GM18498 (cell line): Measurements from ENCODE around the gene CTXN3.

ENCODE experiments used
- ATAC-seq: cut with Tn5 transposase; IDR thresholded peaks from one replicate; pipeline ENCODE4 v1.9.1; 2021; ENCODE audit warnings: mild to moderate bottlenecking, moderate library complexity; ENCODE audit not compliant: unreplicated experiment

The CTXN3 gene

DNA sequence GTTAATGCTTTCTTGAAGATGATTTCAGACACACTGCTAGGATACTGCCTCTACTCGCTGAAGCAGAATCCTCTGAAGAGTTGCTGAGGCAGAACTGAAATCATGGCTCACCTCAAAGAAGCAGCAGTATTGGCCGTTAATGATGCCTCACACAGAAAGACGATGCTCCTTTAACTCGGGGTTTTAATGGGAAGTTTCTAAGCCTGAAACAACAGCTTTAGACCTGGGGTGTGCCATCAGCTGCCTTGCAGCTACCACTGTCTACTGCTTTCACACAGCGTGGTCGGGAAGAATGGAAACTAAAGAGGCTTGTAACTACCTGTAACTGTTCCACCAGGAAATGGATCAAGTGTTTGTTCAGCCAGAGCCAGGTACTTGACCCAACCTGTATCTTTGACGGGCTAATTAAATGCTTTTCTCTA lies at the start of gene CTXN3:
Gene CTXN3 (plus strand): TSS at position 65 of the 422 bp plus-strand sequence. CDS start 8,440 bp downstream, outside the sequence.
- ATAC-seq: no peak

DNA sequence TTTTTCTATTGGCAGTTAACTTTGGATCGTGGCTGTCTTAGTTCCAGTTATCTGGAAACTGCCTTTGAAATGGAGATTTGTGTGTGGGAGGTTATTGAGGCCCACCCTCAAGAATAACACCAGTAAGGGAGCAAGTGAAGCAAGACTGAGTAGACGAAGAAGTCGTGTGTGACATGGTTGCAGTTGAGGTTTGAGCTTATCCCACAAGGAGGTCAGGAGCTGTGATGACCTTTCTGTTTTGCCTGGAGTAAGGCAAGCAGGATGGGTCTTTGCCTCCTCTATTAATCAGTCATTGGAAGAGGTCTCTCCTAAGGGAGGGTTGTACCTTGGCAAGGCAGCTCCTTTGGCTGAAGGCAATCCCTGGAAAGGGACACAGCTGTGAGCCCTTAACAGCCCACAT lies 49.6 kb upstream of the CTXN3 start:
- ATAC-seq: no peak

DNA sequence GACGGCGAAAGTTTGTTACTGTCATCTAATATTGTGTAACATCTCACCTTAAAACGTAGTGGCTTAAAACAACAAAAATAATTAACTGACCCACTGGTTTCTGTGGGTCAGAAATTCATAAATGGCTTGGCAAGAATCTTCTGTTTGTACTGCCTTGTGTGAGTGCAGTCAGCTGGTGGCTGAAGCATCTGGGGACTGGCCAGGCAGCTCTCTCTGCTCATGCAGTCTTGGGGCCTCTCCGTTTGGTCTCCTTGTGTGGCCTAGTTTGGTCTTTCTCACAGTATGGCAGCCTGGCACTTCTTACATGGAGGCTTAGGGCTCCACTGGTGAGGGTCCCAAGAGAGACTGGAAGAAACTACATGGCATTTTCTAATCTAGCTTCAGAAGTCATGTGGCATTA lies 49.0 kb upstream of the CTXN3 start:
- ATAC-seq: no peak

DNA sequence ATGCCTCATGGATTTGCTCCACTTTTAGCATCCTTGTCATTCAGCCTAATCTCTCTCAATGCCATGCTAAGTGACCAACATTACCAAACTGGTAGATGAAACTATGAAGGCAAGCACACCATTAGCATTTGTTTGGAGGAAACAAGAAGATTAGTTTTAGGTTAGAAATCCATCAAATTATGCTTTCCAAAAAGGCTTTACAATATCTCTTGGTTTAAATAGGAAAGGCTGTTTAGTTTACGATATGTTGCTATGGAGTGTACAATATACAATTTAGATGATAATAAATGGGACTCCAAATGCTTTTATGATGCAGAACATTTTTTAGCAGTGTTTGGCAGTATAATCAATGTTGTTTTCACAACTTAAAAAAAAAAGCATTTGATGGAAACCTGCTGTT lies 47.8 kb upstream of the CTXN3 start:
- ATAC-seq: no peak

DNA sequence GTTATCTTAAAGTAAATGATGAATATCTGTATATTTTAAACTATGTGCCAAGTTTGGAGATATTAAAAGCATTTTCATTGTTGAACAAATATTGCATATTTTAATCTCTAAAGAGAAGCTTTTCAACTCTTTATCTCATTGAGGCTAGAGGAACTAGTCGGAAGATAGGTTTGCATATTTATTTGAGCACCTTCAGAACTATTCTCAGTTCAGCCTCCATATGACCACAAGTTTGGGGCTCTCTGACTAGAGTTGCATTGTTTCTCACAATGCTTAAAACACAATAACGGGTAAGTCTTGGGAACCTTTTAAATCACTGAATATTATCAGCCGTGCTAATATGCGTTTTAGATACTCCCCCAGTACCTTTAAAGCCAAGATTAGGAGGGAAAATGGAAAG lies 47.3 kb upstream of the CTXN3 start:
- no peak for ATAC-seq

DNA sequence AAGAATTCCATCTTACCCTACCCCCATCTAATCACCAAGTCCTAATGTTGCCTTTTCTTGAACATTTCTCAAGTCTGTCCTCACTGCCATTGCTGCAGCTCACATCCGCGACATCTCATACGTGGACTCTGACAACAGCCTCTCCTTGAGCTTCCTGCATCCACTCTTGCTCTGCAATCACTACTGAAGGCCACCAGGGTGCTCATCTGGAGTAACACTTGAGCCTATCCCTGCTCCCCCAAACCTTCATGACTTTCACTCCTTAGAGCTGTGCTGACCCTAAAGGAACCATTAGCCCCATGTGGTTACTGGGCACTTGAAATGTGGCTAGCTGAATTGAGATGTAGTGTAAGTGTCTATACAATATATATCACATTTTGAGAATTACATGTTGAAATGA lies 46.4 kb upstream of the CTXN3 start:
- no peak for ATAC-seq

DNA sequence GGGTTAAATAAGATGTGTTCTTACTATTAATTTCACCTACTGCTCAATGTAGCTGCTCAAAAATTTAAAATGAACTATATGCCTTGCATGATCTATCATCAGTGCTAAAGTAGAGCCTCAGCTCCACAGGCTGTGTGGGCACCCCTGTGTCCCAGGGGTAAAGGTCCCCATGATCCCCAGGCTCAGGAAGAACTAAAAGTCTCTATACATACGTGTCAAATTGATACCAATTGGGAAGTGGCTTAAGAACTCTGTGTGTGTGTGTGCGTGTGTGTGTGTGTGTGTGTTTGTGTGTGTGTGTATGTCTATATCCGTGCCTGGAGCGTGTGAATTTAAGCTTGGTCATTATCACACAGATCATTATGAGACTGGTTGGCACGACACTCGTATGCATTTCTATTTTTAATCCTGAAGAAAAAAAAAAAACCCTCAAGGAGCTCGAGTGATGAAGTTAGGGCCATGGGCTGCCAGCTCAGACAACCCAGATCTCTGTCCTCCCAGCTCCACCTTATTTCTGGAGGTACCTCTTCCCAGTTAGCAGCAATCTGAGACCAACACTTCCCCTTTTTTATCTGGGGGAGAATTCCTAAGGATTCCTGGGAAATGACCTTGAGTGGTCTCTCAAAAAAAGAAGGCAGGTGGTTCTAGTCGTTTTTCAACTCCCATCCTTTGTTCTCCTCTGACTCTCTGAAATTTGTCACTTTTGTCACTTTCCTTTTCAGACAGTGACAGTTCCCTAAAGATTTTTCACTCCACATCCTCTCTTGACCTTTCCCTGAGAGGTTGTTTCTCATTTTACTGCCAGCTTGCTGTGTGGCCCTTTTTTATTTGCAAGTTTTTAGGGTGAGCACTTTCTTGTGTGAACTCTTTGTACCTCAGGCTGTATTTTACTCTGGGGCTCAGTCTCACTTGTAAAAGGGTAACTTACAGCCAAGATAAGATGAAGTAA lies 45.7 kb upstream of the CTXN3 start:
- peak; percentile 35 for ATAC-seq

DNA sequence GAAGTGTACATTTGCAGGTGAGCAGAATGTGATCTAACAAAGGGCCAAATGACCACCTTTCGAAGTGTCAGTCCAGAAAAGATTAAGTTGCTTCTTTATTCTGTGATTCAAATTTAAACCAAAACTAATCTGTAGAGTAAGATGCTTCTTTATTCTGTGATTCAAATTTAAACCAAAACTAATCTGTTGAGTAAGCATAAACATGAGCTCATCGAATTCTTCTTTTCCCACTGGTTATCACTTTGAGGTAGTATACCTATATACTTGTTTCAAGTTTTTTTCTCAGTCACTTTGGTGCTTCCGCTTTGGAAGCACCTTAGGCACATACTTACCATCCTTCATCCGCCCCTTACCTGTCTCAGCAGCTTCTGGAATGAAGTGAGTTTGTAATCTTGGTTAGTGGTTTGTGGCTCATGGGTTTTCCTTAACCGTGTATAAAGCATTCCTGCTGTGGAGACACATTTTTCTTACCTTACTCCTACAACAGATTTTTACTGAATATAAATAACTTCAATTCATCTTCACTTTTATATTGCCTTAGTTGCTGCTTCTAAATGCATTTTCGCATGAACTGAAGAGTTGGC lies 40.7 kb upstream of the CTXN3 start:
- no peak for ATAC-seq

DNA sequence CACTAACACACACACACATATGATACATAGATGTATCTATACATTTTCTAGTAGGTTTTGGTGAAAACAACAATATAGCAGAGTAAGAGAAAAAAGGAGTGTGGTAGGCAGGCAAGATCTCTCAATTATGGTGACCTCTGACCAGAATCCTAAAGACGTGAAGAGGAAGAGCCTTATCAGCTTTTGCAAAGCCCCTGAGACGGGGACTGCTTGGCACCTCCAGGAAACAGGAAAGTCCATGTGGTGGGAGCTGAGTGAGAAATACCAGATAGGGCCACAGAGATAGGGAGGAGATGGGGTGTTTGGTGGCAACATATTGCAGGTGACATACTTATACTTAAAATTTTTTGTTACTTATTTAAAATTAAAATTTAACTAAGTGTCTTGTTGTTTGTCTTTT lies 39.9 kb upstream of the CTXN3 start:
- ATAC-seq: no peak

DNA sequence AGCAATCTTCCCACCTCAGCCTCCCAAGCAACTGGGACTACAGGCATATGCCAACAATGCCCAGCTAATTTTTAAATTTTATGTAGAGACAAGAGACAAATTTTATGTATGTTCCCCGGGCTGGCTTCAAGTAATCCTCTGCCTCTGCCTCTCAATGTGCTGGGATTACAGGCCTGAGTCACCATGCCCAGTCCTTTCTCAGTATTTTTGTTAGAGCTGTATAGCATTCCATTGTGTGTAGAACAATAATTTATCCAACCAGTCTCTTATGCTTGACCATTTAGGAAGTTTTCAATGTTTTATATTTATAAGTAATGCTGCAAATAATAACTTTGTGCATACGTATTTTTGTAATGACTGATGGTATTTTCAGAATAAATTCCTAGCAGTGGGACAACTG lies 38.9 kb upstream of the CTXN3 start:
- ATAC-seq: no peak

DNA sequence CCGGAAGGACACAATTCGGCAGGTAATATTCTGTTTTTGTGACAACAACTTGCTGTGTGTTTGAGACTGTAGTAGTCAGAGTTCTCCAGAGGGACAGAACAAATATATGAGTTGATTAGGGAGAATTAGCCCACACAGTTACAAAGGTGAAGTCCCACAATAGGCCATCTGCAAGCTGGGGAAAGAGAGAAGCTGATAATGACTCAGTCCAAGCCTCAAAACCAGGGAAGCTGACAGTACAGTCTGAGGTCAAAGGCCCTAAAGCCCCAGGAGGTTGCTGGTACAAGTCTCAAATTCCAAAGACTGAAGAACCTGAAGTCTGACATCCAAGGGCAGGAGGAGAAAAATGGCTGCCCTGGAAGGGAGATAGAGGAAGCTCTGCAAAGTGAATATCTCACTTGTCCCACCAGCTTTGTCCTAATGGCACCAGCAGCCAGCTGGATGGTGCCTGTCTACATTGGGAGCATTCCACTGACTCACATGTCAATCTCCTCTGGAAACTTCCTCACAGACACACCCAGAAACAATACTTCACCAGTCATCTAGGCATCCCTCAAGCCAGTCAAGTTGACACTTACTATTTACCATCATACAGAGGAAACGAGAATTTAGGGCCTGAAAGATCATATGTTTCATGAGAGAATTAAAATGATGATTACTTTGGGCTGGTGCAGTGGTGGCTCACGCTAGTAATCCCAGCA lies 36.3 kb upstream of the CTXN3 start:
- ATAC-seq: no peak

DNA sequence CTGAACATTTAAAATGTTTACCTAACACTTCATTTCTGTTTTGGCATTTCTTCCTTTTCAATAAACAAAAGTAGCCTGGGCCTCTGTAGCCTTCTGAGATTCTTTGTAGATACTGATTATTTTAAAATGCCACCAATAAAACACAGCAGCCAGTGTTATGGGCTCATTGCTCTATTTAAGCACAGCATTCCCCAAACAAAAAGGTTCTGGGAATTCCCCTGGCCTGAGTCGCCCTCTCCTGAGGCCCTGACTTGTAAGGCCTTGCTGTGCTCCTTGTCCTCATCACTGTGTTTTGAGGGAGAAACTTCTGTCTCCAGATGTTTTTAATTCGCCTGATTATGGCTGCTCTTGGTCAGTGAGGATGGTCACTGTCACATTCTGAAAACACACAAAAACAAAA lies 33.0 kb upstream of the CTXN3 start:
- no peak for ATAC-seq

DNA sequence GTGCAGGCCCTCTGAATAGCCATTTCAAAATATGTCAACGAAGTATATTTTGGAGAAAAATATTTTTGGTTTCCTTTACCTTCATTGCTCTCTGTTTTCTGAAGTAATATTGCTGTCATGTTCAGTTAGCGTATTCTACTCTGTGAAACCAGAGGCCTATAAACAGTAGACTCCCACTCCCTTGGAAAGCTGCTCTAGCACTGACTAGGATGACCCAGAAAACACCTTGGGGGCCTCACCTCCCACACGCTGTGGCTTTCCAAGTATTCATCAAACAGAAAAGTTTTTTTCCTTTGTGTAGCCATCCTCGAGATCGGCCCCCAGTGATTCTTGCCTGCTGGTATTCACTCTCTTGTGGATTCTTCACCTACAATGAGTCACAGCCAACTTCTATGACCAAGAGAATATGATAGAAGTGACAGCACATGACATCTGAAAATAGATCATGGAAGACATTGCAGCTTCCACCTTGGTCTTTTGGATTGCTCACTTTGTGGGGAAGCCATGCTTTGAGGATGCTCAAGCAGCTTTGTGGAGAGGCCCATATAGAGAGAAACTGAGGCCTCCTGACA lies 28.9 kb upstream of the CTXN3 start:
- no peak for ATAC-seq

DNA sequence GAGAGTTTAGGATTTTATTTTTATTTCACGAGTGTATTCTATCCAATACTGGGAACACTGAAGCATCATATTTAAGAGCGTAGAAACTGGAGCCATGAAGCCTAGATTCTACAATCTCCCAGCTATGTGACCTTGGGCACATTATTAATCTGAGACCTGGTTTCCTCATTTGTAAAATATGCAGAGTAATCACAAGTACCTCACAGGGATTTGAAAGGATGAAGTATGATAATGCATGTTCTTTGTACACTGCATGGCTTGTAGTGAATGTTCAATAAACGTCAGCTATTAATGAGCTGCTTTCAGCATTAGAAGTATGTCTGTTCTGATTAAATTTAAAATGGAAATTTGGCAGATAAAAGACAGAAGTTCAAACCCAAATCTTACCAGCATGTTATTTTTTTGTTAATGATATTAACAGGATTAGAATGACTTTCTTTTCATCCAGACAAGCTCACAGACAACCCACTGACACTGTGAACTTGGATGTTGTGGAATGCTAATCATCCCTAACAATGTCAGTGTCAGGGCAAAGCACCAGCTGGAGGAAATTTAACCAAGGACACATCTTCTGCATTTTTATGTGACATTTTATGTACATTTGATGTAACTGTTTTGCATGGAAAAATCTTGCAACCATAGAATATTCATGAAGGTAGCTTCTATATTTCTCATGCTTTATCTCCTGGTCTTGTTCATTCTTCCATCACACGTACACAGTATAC lies 27.1 kb upstream of the CTXN3 start:
- ATAC-seq: no peak

DNA sequence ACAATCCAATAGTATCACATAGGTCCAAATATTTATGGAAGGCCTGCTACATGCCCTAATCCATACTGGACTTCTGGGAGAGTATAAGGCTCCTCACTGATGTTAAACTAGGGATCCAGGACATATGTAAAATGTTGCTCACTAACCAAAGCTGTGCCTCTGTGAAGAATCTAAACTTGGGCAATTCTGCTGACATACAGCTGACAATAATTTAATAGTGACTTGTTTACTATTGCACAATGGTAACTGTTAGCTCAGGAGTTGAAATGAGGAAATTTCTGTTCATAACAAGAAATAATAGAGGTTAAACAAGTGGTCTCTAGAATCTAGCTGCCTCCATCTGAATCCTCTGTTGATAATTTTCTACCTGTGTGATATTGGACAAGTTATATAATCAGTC lies 14.9 kb upstream of the CTXN3 start:
- ATAC-seq: no peak

DNA sequence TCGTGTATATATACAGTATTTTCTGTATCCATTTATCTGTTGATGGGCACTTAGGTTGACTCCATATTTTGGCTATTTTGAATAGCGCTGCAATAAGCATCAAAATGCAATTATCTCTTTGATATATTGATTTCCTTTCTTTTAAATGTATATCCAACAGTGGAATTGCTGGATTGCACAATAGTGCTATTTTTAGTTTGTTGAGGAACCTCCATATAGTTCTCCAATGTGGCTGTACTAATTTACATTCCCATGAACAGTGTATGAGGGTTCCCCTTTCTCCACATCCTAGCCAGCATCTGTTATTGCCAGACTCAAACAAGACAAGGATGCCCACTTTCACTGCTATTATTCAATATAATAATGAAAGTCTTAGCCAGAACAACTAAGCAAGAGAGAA lies 9.1 kb upstream of the CTXN3 start:
- ATAC-seq: no peak

DNA sequence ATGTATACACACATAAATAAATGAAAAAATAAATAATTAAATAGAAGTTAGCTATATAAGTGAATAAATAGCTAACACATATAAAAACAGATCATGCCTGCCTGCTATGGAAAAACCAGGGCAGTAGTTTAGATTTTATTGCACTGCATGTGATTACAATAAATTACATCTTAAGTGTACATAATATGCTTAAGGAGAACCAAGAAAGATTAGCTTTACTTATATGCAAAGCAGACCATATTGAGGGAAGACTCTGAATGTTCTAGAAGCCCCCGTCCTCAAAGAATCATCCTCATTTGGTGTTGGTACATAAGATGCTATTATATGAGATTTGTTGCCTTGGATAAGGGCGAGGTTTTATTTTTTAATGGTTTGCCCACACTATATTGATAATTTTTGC lies 5.9 kb upstream of the CTXN3 start:
- no peak for ATAC-seq

DNA sequence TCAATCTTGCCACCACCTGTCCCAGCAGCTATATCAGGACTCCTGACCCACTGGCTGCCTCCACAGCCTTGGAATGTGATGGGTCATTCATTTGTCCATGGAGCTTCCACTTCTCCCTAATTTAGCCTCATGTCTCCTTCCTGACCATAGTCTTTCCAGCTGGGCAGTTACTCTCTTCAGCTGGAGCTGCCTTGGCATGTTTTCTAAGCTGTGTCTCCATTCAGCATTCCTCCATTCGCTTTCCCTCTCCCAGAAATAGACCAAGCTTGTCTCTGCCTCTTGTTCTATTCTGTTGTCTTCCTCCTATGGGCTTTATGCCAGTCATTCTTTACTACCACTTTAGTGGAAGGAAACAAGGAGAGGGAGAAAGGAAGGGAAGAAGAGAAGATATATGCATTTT lies 5.3 kb upstream of the CTXN3 start:
- no peak for ATAC-seq

DNA sequence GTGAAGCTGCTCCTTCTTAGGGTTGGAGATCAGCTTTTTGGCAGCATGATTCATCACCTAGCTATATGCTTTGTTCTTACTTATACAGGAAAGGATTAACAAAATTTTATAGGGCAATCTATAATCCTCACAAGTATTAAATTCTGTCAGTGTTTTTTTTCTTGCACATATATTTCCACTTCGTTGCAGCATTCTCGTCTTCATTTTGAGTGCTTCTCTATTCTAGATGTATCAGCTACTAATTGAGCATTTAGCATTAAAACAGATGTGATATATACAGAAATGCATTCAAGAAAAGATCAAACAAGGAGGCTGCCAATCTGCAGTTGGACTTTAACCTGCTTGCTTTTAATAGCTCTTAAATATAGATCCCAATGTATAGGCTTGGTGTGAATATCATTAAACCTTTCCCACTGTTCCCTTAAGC lies 3.6 kb upstream of the CTXN3 start:
- ATAC-seq: no peak

DNA sequence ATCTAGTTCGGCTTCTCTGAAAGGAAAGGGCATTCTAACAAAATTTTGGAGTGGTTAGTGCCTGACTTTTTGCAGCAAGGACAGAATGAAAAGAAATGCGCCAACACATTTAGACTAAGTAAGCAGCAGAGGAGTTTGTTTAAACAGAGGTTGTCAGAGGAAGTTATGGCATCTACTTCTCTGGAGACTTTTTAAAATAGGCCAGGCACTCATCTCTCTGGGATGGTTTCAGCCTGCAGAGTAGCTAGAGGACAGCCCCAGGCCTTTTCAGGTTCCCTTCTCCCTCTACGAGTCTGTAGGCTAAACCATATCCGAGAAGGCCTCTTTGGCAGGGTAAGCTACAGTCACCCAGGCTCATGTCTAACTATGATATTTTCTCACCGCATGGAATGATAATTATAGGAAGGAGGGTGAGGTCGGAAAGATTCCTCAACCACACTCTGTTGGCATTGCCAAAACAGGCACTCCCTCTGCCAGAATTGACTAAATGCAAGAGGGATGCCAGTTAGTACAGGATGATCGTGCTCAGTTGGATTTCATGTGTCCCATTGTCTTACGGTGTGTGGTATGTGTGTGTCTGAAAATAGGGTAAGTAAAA lies 1.4 kb upstream of the CTXN3 start:
- no peak for ATAC-seq
